Stimulated activated naive CD8-positive, alpha-beta T cell treated with anti-CD3 and anti-CD28 coated beads, Interleukin-15, amount 100 ng/mL, for 72 hours (primary cell): ENCODE measurements around the gene PKHD1.

Experiments used
- ATAC-seq: fragments of 150-1000 bp; cut with Tn5 transposase; 2 replicates; pipeline ENCODE4 v1.10.0; 2021; ENCODE audit warnings: mild to moderate bottlenecking, moderate library complexity
- DNase-seq, 2 donors: peaks; one replicate each; pipeline ENCODE4 v3.0.0; 2021 to 2022
- H3K27ac Mint-ChIP-seq, 2 donors: one replicate each; pipeline ENCODE4 v1.8.0; 2022; ENCODE audit warnings: mild to moderate bottlenecking in 2 of 2, mixed read lengths in 2 of 2, moderate library complexity in 2 of 2
- H3K27me3 Mint-ChIP-seq: one replicate; pipeline ENCODE4 v1.8.0; 2022; ENCODE audit warnings: mixed read lengths
- H3K4me1 Mint-ChIP-seq: one replicate; pipeline ENCODE4 v1.8.0; 2022; ENCODE audit warnings: mild to moderate bottlenecking, mixed read lengths
- H3K4me3 Mint-ChIP-seq, 2 donors: one replicate each; pipeline ENCODE4 v1.8.0; 2022; ENCODE audit warnings: mild to moderate bottlenecking in 2 of 2, mixed read lengths in 2 of 2, moderate library complexity in 1 of 2
- H3K9me3 Mint-ChIP-seq, 2 donors: one replicate each; pipeline ENCODE4 v1.8.0; 2022; ENCODE audit warnings: mixed read lengths in 2 of 2

PKHD1 gene

DNA sequence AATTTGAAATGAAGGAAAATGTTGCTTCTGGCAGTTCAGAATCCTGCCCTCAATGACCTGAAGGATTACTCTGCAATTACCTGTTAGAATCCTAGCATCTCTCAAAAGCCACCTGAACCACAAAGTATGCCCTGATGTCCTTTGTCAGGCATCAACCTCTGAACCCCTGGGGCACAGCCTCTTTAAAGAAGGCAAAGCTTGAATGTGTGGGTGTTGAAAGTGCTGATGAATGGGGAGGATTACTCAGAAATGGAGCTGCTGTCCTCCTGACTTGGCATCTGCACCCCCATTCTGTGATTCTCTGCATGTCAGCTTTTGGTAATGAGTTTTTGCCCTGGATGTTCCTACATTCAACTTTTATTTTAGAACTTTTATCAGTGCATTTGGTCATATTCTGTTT is 179.2 kb downstream of the PKHD1 start:
- Mint-ChIP-seq H3K27ac (no peak overlapping the region), H3K9me3 (no peaks in the 10 kb centered on the region), H3K27me3 (no peaks in the 10 kb centered on the region), H3K4me1 (no peaks in the 10 kb centered on the region), H3K4me3 (no peak overlapping the region)
- ATAC-seq (no peak), DNase-seq (no peak)

DNA sequence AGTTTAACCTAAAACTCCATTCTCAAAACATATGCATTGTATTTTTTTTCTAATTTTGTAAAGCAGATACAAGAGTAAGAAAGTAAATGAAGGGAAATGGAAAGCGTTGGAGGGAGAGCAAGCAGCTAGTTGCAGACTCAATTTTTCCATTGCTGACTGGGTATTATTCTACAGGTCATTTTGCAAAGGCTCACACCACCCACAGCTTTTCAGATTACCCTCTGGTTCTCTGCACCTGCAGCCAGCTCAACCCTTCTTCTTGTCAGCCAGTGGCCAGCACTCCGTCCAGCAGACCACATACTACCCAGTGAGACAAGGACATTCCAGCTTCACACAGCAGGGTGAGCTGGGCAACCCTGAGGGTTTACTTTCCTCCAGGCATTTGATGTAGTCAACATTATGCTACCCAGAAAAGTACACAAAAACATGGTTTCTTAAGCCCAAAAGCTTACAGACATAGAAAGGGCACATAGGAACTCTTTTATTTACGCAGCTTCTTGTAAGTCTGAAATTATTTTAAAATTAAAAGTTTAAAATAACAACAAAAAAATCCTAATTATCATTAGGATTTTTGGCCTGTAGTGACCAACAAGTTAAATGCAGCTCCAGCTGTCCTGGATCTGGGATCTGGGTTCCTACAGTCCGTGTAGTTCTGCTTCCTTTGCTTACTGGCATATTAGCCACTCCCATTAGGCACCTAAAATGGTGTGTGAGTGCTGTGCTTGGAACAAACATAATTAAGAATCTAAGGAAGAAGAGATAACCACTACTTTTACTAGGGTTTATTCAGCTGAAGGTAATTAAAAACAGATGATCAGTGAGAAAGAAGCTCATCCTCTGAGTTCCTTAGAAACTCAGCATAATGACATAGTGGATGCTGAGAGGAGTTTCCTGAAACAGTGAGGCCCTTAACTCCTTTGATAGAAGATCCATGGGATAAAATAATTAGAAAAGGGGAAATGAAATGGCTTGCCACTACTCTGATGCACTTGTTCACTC is 185.3 kb downstream of the PKHD1 start:
- Mint-ChIP-seq H3K27ac (no peak overlapping the region), H3K27me3 (no peaks in the 10 kb centered on the region), H3K9me3 (no peaks in the 10 kb centered on the region), H3K4me3 (no peak overlapping the region), H3K4me1 (no peaks in the 10 kb centered on the region)
- ATAC-seq: no peak
- DNase-seq: no peak

DNA sequence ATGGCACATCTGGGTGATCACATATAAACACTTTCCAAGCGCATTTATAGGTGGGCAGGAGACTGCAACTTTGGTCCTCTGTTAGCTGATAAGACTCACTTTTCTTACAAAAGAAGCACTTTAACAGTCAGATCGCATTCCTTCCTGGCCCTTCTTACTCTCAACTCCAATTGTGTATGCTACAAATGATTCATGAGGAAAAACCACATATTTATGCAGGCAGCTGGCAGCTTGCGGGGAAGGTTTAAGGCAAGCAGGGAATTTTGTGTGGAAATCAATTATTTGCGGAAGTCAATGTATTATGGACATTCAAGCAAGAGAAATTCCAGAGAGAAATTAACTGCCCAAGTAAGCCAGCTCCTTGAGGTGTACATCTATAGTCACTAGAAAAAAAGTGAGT is 194.0 kb downstream of the PKHD1 start:
- Mint-ChIP-seq H3K4me1 (no peaks in the 10 kb centered on the region), H3K9me3 (peaks cover 0 to 4% of the 10 kb centered on the region in 2 donors), H3K27ac (no peak overlapping the region), H3K27me3 (no peaks in the 10 kb centered on the region), H3K4me3 (no peak overlapping the region)
- DNase-seq (no peak), ATAC-seq (no peak)

DNA sequence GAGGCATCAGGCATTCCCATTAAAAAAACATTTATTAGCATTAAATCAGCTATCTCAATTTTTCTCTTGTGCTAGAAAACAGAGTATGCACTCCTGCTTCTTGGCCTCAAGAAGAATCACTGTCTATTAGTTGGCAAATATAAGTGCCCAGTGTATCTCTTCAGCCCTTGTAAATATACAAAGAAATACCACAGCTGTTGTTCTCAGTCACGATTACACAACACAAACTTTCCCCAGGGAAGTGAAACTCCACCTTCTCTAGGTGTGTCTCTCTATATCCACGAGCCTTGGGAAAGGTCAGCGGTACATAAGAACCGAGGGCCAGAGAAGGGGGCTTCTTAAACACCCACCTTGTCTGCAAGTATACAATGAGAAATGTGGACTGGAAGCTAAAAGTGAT is 194.7 kb downstream of the PKHD1 start:
- no peaks in the 10 kb centered on the region for H3K4me1 Mint-ChIP-seq

DNA sequence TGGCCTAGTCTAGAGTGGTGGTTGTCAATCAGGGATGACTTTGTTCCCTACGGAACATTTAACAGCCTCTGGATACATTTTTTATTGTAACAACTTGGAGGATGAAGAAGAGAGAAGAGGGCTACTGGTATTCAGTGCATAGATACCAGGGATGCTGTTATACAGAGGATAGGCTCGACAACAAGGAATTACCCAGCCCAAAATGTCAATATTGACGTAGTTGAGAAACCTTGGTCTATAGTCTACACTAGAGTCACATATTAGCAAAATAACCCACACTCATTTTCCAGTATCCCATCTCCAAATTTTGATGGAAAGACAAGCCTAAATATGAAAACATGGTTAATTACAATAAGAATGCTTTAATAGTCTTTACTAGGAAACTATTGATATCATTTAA is 195.1 kb downstream of the PKHD1 start:
- H3K27ac Mint-ChIP-seq: no peak overlapping the region
- H3K4me1 Mint-ChIP-seq: no peaks in the 10 kb centered on the region
- no peaks in the 10 kb centered on the region for H3K27me3 Mint-ChIP-seq
- no peak for DNase-seq
- ATAC-seq: no peak
- H3K9me3 Mint-ChIP-seq: peaks cover 0 to 4% of the 10 kb centered on the region in 2 donors
- H3K4me3 Mint-ChIP-seq: no peak overlapping the region

More for the DNA sequence above, 194.7 kb downstream of the PKHD1 start:
- H3K27me3 Mint-ChIP-seq: no peaks in the 10 kb centered on the region
- H3K27ac Mint-ChIP-seq: no peak overlapping the region
- DNase-seq (no peak), ATAC-seq (no peak)
- H3K9me3 Mint-ChIP-seq: peaks cover 0 to 4% of the 10 kb centered on the region in 2 donors
- no peak overlapping the region for H3K4me3 Mint-ChIP-seq

DNA sequence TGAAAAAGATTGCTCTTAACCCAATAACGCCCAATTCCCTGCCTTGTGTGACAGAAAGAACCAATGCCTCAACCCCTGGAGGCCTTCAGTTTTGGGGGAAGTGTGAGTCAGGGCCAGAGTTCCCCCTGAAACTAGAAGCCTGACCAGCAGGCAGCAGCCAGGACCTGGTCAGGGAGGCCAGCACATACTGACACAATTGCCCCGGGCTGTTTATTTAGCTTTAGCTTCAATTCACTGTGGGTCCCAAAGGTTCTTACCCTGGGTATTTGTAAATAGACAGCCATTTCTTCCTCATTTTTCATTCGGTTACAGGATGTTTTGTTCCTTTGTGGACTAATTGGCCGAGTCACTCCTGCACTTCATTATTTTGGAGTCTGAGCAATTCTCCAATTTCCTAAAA is 195.6 kb downstream of the PKHD1 start:
- Mint-ChIP-seq H3K9me3 (peaks cover 0 to 4% of the 10 kb centered on the region in 2 donors), H3K4me3 (no peak overlapping the region), H3K27me3 (no peaks in the 10 kb centered on the region), H3K27ac (no peak overlapping the region), H3K4me1 (no peaks in the 10 kb centered on the region)
- ATAC-seq (no peak), DNase-seq (no peak)

DNA sequence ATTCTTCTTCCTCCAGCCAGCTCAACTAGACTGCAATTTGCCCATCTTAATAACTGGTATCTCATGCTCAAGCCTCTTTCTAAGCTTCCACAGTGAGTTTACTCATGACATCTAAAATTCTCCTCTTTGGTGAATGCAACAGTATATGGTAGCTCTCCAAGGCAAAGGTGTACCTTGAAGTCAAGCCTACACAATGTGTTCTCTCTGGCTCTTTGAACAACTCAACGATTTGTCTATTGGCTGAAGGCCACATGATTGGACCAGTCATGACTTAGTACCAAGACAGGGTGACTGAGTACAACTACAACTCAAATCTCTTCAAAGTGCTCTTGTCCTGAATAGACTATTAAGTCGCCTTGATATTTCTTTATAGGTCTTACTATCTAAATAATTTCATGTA is 199.6 kb downstream of the PKHD1 start:
- H3K4me3 Mint-ChIP-seq: no peak overlapping the region
- no peak overlapping the region for H3K27ac Mint-ChIP-seq
- H3K27me3 Mint-ChIP-seq: no peaks in the 10 kb centered on the region
- DNase-seq (no peak), ATAC-seq (no peak)
- H3K9me3 Mint-ChIP-seq: peaks cover 0 to 4% of the 10 kb centered on the region in 2 donors
- H3K4me1 Mint-ChIP-seq: no peaks in the 10 kb centered on the region

DNA sequence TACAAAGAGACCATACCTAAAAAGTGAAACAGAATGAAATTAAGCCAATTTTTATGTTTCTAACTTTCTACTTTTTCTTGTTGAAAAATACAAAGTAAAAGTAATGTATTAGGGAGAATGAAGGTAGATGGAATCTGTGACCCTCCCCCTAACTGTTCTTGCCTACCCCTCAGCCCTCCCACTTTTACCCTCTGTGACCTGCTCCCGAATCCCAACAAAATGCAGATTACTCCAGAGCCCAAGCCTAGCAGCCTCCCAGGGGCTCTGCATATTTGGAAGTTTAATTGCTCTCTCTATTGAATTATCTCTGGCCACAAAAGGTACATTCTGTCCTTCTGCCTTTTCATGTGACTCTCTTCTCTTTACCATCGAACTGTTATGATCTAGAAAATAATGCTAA is 201.5 kb downstream of the PKHD1 start:
- DNase-seq (no peak), ATAC-seq (no peak)
- no peaks in the 10 kb centered on the region for H3K27me3 Mint-ChIP-seq
- H3K27ac Mint-ChIP-seq: no peak overlapping the region
- no peaks in the 10 kb centered on the region for H3K4me1 Mint-ChIP-seq
- peaks cover 0 to 4% of the 10 kb centered on the region in 2 donors for H3K9me3 Mint-ChIP-seq
- no peak overlapping the region for H3K4me3 Mint-ChIP-seq

DNA sequence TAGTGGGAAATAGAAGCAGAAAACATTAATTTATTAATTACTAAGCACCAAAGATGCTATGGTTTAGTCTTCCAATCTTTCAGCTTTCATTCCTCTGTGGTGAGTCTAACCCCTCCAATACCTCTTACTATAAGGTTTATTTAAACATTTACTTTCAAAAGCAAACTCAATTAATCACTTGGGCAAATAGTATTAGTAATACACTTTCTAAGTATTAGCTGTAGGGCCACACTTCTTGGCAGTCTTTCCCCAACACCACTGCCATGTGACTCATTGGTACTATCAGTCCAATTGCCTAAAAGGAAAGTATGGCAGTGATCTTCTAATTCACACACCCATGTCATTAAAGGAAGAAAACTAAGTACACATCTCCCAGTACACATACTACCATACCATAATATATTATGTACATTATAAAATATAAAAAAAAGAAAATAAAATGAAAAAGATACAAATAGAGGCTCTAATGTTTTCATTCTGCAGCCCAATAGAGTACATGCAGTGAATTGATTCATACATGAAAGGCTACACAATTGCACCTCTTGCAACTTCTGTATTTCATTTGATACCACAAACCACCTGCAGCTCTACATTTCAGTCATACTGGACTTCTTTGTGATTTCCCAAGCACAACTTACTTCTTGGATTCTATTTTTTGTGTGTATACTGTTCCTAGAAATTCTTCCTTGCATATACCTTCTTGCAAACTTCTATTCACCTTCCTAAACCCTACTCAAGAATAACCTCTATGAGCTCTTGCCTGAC is 218.6 kb downstream of the PKHD1 start:
- Mint-ChIP-seq H3K27ac (no peak overlapping the region), H3K27me3 (no peaks in the 10 kb centered on the region)

DNA sequence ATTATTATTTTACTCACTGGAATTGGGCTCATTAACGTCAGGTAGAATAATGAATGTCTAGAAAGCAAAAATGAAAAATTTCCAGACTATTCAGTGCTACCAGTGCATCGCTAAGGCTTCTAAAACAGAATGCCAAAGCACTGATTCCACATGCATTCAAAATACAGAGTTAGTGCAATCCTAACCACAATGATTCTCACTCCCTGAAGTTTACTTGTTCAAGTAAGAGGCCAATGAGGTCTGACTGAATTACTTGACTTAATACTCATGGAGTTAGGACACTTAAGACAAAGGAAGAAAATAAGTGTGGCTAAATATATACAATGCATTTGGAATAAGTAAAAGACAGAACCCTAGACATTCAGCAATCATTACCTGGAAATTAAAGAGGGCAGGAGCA is 220.5 kb downstream of the PKHD1 start:
- no peak for ATAC-seq
- no peak for DNase-seq
- Mint-ChIP-seq H3K4me1 (no peaks in the 10 kb centered on the region), H3K4me3 (no peak overlapping the region), H3K27ac (no peak overlapping the region), H3K27me3 (no peaks in the 10 kb centered on the region), H3K9me3 (no peaks in the 10 kb centered on the region)

More for the DNA sequence above, 218.6 kb downstream of the PKHD1 start:
- no peaks in the 10 kb centered on the region for H3K4me1 Mint-ChIP-seq
- H3K4me3 Mint-ChIP-seq: no peak overlapping the region
- ATAC-seq (no peak), DNase-seq (no peak)
- no peaks in the 10 kb centered on the region for H3K9me3 Mint-ChIP-seq

DNA sequence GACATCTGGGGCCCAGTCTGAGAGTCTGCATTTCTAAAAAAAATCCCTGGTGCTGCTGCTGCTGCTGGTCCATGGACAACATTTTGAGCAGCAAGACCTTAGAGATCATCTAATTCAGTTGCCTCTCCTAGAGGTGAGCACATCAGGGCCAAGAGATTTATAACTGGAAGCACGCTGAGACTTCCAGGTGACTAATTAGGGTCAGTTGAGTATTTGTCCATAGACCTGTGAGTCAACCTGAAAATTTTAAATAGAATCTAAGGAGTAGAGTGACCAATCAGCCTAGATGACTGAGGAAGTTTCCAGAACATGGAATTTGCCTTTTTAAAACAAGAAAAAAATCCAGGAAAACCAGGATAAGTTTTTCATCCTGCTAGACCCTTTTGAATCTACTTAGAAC is 221.4 kb downstream of the PKHD1 start:
- DNase-seq: no peak
- Mint-ChIP-seq H3K4me3 (no peak overlapping the region), H3K4me1 (no peaks in the 10 kb centered on the region), H3K27me3 (no peaks in the 10 kb centered on the region), H3K27ac (no peak overlapping the region), H3K9me3 (no peaks in the 10 kb centered on the region)
- no peak for ATAC-seq

DNA sequence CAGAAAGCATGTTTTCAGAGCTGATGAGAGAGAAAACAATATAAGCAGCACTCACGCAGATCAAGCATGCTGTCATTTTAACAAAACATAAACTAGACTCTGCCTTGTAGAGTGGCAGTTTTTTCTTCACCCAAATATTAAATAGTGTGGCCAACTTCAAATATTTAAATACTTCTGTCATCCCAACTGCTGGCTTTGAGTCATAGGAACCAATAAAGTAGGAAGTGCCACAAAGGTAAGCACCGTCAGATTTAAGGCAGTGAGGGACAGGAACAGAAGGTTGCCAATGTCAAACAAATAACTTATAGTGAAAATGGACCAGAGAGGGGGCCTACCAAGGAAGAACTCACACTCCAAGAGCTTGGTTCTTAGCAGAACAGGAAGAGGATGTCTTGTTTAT is 222.2 kb downstream of the PKHD1 start:
- Mint-ChIP-seq H3K4me1 (no peaks in the 10 kb centered on the region), H3K4me3 (no peak overlapping the region)

DNA sequence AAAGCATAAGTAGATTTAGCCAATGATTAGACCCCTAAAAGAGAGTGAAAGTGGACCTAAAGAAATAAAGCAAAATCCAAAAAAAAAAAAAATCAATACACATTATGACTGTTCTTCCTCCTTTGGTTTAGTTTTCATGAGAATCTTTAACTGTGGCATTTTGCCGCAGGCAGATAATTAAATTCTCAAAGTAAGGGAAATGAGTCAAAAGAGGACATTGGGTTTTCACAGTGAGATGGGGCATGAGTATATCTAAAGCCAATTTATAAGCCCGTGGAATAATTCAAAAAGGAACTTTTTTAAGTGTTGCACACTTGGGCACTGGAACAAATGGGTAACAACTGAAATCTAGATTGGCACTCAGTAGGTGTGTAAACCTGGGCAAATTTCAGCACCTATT is 230.3 kb downstream of the PKHD1 start:
- no peak overlapping the region for H3K4me3 Mint-ChIP-seq
- ATAC-seq: no peak
- DNase-seq: no peak
- H3K9me3 Mint-ChIP-seq: no peaks in the 10 kb centered on the region
- H3K27ac Mint-ChIP-seq: no peak overlapping the region
- H3K4me1 Mint-ChIP-seq: no peaks in the 10 kb centered on the region
- peaks cover 21% of the 10 kb centered on the region for H3K27me3 Mint-ChIP-seq

More for the DNA sequence above, 222.2 kb downstream of the PKHD1 start:
- no peak for DNase-seq
- Mint-ChIP-seq H3K27me3 (no peaks in the 10 kb centered on the region), H3K27ac (no peak overlapping the region), H3K9me3 (no peaks in the 10 kb centered on the region)
- no peak for ATAC-seq

DNA sequence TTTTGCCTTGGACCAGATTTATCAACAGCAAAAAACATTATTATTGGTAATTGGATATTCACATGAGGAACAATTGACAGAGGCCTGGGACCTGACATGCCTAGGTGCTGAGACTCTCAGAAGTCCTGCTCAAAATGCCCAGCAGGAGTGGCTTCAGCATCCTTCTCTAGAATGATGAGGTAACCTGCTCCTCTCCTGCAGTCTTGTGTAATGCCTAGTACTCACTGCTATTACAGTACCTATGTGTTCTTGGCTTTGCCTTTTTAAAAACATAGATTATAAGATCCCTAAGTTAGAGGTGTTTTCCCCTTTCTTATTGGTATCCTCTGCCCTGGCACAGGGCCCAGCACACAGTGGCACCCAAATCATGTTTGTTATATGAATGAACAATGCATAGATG is 230.9 kb downstream of the PKHD1 start:
- Mint-ChIP-seq H3K27me3 (peaks cover 21% of the 10 kb centered on the region), H3K4me3 (no peak overlapping the region), H3K9me3 (no peaks in the 10 kb centered on the region), H3K4me1 (no peaks in the 10 kb centered on the region), H3K27ac (no peak overlapping the region)
- DNase-seq (no peak), ATAC-seq (no peak)

DNA sequence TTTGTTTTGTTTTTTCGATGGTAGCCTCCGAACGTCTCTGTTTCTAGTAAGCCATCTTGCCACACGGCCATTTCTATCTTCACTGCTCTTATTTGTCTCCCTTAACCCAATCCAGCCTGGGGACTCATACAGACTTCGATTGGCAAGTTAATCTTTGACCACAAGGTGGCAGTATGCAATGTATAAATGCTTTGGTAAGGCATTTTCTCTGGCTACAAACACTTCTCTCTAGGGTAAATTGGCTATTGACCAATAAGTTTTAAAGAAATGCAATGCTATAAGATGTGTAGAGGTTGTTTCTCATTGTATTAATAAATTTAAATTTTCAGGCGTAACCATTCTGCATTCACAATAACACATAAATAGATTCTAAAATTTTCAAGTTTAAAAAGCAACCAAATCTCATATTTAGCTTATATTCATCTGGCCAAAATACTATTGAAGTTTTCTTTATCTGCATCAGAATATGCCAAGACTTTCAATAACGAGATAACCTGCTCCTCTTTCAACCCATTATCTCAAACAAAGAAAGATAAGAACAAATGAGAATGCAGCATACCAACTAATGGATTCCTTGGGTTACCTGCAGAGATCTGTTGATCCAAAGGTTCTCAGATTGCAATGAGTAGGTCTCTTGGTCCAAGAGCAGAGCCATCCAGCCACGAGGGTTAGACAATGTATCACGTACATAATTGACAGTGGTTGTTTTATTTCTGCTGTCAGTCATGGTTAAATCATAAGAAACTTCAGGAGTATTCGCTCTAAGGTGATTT is 231.9 kb downstream of the PKHD1 start:
- no peaks in the 10 kb centered on the region for H3K4me1 Mint-ChIP-seq
- no peaks in the 10 kb centered on the region for H3K9me3 Mint-ChIP-seq
- DNase-seq: peak; percentile 11 to 17
- H3K27me3 Mint-ChIP-seq: peaks cover 21% of the 10 kb centered on the region
- ATAC-seq: peak; percentile 58
- H3K4me3 Mint-ChIP-seq: no peak overlapping the region
- no peak overlapping the region for H3K27ac Mint-ChIP-seq
